SH-SY5Y (cell line): Measurements from ENCODE around the gene BATF2.

Source experiments
- GATA2 ChIP-seq: IDR thresholded peaks from 2 replicates; pipeline ENCODE4 v1.6.1; 2011; ENCODE audit warnings: mild to moderate bottlenecking, low read depth, low read length
- GATA3 ChIP-seq: IDR thresholded peaks from 2 replicates; pipeline ENCODE4 v1.6.1; 2011; ENCODE audit warnings: low read depth, mild to moderate bottlenecking, low read length, moderate library complexity

The BATF2 gene

DNA sequence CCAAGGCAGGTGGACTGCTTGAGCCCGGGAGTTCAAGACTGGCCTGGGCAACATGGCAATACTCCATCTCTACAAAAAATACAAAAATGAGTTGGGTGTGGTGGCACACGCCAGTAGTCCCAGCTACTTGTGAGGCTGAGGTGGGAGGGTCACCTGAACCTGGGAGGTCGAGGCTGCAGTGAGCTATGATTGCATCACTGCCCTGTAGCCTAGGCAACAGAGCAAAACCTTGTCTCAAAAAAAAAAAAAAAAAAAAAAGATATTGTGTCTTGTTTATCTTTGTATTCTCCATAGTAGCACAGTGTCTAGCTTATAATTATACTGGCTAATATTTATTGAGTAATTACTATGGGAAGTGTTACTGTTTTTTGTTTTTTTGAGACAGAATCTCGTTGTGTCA, 45.2 kb downstream of the BATF2 start:
- TF ChIP-seq GATA3 (no peak), GATA2 (no peak)

- TF ChIP-seq GATA3 (no peak), GATA2 (no peak)
Observed at GRCh38 chr11:64947208-64947814, 49.5 kb downstream of the BATF2 start.
